ENCODE data around the gene SSUH2.
A peak's percentile ranks its signal among the peaks of the same experiment; 100 is the strongest.

SSUH2 gene

DNA sequence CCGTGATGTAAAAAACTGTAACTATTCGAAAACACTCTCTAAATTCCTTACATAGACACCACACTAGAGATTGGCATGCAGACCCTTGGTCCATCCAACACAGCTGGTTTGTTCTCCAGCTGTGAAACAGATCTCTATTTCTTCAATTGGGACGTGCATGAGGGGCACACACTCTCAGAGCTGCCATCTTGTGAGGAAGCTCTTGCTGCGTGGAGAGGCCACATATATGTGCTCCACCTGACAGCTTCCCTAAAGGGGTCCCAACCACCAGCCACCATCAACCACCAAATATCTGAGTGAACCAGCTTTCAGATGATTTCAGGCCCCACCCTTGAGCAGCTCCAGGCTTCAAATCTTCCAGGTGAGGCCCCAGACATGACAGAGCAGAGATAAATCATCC is 25.6 kb downstream of the SSUH2 start:
- no peak for DNase-seq (ENCODE audit: low read depth)
- TF ChIP-seq, protein P1, sequence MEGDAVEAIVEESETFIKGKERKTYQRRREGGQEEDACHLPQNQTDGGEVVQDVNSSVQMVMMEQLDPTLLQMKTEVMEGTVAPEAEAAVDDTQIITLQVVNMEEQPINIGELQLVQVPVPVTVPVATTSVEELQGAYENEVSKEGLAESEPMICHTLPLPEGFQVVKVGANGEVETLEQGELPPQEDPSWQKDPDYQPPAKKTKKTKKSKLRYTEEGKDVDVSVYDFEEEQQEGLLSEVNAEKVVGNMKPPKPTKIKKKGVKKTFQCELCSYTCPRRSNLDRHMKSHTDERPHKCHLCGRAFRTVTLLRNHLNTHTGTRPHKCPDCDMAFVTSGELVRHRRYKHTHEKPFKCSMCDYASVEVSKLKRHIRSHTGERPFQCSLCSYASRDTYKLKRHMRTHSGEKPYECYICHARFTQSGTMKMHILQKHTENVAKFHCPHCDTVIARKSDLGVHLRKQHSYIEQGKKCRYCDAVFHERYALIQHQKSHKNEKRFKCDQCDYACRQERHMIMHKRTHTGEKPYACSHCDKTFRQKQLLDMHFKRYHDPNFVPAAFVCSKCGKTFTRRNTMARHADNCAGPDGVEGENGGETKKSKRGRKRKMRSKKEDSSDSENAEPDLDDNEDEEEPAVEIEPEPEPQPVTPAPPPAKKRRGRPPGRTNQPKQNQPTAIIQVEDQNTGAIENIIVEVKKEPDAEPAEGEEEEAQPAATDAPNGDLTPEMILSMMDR (IDR thresholded peaks at IDR 0.05; ENCODE audit: low read depth, low read length, missing control alignments): no peak
- H3K4me3 ChIP-seq (ENCODE audit: low read depth, low read length): no peak overlapping the region

DNA sequence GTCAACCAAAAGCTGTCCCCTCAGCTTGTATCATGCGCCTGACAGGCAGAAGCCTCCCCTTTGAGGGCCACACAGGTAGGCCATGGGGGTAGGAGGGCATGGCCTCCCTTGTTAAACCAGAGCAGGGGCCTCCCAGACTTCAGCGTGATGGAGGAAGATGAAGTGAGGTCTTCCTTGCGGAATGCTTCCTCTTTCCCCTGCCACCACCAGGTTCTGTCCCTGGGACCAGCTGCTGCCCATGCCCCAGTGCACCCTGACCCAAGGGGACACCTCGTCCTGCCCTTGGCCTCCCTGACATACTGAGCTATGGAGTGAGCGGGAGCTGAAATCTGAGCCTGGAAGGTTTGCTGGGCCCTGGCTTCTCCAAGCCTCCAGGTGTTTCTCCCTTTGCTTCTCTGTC is 26.7 kb downstream of the SSUH2 start:
- TF ChIP-seq, protein P1 (IDR thresholded peaks at IDR 0.05; ENCODE audit: low read depth, low read length, missing control alignments): no peak
- DNase-seq (ENCODE audit: low read depth): no peak
- H3K4me3 ChIP-seq (ENCODE audit: low read depth, low read length): no peak overlapping the region

DNA sequence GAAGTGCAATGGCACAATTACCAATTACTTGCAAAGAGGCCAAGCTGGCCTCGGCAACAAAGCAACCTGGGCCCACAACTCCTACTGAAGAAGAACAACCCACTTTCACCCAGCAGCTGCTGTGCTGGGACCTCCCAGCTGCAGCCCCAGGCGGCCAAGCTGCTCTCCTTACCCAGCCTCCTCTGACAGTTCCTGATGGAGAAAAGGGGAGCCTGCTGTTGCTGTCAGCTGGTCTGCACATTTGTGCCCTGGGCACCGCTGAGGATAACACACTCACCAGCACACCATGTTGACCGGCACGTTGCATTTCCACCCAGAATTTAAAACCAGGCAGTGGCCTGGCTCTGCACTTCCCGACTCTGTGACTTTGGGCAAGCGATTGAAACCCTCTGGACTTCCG is 33.6 kb downstream of the SSUH2 start:
- TF ChIP-seq, protein P1 (IDR thresholded peaks at IDR 0.05; ENCODE audit: low read depth, low read length, missing control alignments): no peak
- no peak for DNase-seq (ENCODE audit: low read depth)
- no peak overlapping the region for H3K4me3 ChIP-seq (ENCODE audit: low read depth, low read length)

GRCh38 chr3:8608791-8609467 is 35.7 kb downstream of the SSUH2 start:
- DNase-seq (ENCODE audit: low read depth): no peak
- TF ChIP-seq, protein P1 (IDR thresholded peaks at IDR 0.05; ENCODE audit: low read depth, low read length, missing control alignments): no peak
- no peak overlapping the region for H3K4me3 ChIP-seq (ENCODE audit: low read depth, low read length)

- DNase-seq (ENCODE audit: low read depth): no peak
- TF ChIP-seq, protein P1 (IDR thresholded peaks at IDR 0.05; ENCODE audit: low read depth, low read length, missing control alignments): no peak
- H3K4me3 ChIP-seq (ENCODE audit: low read depth, low read length): no peak overlapping the region
Observed at GRCh38 chr3:8608041-8608790, 36.4 kb downstream of the SSUH2 start.

DNA sequence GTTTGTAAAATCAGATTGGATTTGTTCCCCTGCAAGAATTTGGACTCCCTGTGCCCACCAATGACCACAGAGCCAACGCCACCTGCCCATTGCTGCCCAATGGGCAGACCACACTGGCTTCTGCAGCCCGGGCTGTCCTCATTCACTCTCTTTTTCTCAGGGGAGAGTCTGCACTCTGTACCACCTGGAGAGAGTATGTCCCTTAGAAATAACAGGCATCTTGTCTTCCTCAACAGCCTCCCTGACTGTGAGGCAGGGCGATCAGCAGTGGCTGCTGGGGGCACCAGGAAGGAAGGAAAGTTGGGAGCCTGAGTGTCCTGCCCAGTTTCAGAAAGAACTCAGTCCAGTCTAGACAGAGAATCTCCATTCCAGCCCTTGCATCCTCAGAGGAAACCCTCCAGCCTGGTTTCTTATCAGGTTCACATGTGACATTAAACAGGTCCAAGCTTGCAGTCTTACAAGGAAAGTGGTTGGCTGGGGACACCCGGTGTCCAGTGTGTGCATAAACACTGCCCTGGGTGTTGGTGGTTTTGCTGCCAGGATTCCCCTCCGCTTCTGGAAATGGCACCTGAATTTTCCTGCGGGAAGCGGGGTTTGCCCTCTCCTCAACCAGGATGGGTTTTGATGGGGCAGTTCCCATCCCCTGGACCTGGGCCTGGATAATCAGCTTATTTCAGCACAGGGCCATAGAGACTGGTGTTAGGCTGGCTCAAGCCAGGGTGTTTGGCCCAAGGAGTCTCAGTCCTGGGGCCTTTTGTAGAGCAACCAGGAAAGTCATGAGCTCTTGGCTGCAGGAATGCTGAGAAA is 37.2 kb downstream of the SSUH2 start:
- no peak for DNase-seq (ENCODE audit: low read depth)

More for the DNA sequence above, 37.2 kb downstream of the SSUH2 start:
- no peak overlapping the region for H3K4me3 ChIP-seq (ENCODE audit: low read depth, low read length)
- TF ChIP-seq, protein P1 (IDR thresholded peaks at IDR 0.05; ENCODE audit: low read depth, low read length, missing control alignments): peak; percentile 41
